C4-2B (cell line): Measurements from ENCODE around the gene CAMTA1.

ENCODE experiments used
- H3K27ac ChIP-seq: fragments of 450-650 bp; 2 replicates; pipeline ENCODE4 v1.5.1; 2017
- CTCF ChIP-seq: fragments of 450-650 bp; conservative IDR thresholded peaks from 2 replicates; pipeline ENCODE4 v1.5.1; 2017; ENCODE audit warnings: mild to moderate bottlenecking
- ZFX ChIP-seq: fragments of 450-650 bp; IDR thresholded peaks from 2 replicates; pipeline ENCODE4 v1.6.1; 2017

Gene CAMTA1

GRCh38 chr1:7808253-7808844, 1023.1 kb downstream of the CAMTA1 start:
- TF ChIP-seq ZFX, result no peak
- peak; percentile 72 for TF ChIP-seq CTCF
- H3K27ac ChIP-seq, result no peak overlapping the region

- H3K27ac ChIP-seq, result no peak overlapping the region
- TF ChIP-seq ZFX (no peak), CTCF (no peak)
These were observed 1024.5 kb downstream of the CAMTA1 start for GRCh38 chr1:7809742-7810141.

GRCh38 chr1:7810395-7810794, 1025.1 kb downstream of the CAMTA1 start:
- no peak overlapping the region for H3K27ac ChIP-seq
- TF ChIP-seq CTCF, result no peak
- TF ChIP-seq ZFX, result no peak

- no peak for TF ChIP-seq CTCF
- no peak for TF ChIP-seq ZFX
These were observed 1026.2 kb downstream of the CAMTA1 start for GRCh38 chr1:7811476-7811875.

GRCh38 chr1:7813677-7814373, 1028.6 kb downstream of the CAMTA1 start:
- TF ChIP-seq CTCF (no peak), ZFX (no peak)
- H3K27ac ChIP-seq, result no peak overlapping the region

More at GRCh38 chr1:7811476-7811875, 1026.2 kb downstream of the CAMTA1 start:
- no peak overlapping the region for H3K27ac ChIP-seq
